CD14-positive monocyte (primary cell): ENCODE data around the gene AKR1C2. TPM values are rescaled to one million over a fixed set of nuclear protein-coding genes. Genes with fewer than 3 reads are reported as not detected.
"Not testable (repeated sequence)": the region's sequence is repeated elsewhere in the genome, so short reads cannot be mapped to it uniquely, and the experiment has no call there.

Source experiments
- DNase-seq, 3 donors: peaks; one replicate each; pipeline ENCODE4 v3.0.0-alpha.2; 2011 to 2022
- H2AFZ ChIP-seq: 2 replicates; pipeline ENCODE4 v1.6.0; 2012; ENCODE audit warnings: mild to moderate bottlenecking, low read depth, low read length, inconsistent platforms; ENCODE audit not compliant: insufficient read depth, poor library complexity, severe bottlenecking
- H3K27ac ChIP-seq, 2 donors: 1 replicate in 1 of 2; 2 replicates in 1 of 2; pipeline ENCODE4 v1.5.1; 2012 to 2013; ENCODE audit warnings: low read length in 2 of 2, control low read depth in 1 of 2, inconsistent platforms in 1 of 2, low read depth in 1 of 2, mild to moderate bottlenecking in 1 of 2
- H3K27me3 ChIP-seq, 2 donors: one replicate each; pipeline versions ENCODE4 v1.6.0 to v1.6.1; 2011 to 2013; ENCODE audit warnings: low read length in 2 of 2; ENCODE audit not compliant: control insufficient read depth in 2 of 2, insufficient read depth in 2 of 2
- H3K36me3 ChIP-seq, 2 donors: replicated peaks in 1 of 2; 1 replicate in 1 of 2; 2 replicates in 1 of 2; pipeline versions ENCODE4 v1.5.1 to v1.6.1; 2012 to 2013; ENCODE audit warnings: low read length in 2 of 2, control low read depth in 1 of 2, inconsistent platforms in 1 of 2, mild to moderate bottlenecking in 1 of 2; ENCODE audit not compliant: insufficient read depth in 2 of 2, control insufficient read depth in 1 of 2
- H3K4me1 ChIP-seq, 2 donors: 1 replicate in 1 of 2; 2 replicates in 1 of 2; pipeline versions ENCODE4 v1.5.1 to v1.6.1; 2012 to 2013; ENCODE audit warnings: low read length in 2 of 2, control low read depth in 1 of 2, inconsistent platforms in 1 of 2, mild to moderate bottlenecking in 1 of 2, moderate library complexity in 1 of 2; ENCODE audit not compliant: insufficient read depth in 2 of 2, control insufficient read depth in 1 of 2
- H3K4me2 ChIP-seq: replicated peaks from 2 replicates; pipeline ENCODE3; 2012; ENCODE audit warnings: low read length, moderate library complexity, mild to moderate bottlenecking; ENCODE audit not compliant: poor library complexity, severe bottlenecking; ENCODE audit errors: extremely low read depth
- H3K4me3 ChIP-seq, 3 experiments: fragments of 200-600 bp in 1 of 3; sonication (generic) in 1 of 3; replicated peaks in 1 of 3; 1 replicate in 2 of 3; 2 replicates in 1 of 3; pipeline ENCODE4 v1.5.1; 2011 to 2013; ENCODE audit warnings: low read length in 3 of 3, mild to moderate bottlenecking in 3 of 3, control low read depth in 2 of 3, low read depth in 2 of 3, inconsistent platforms in 1 of 3, moderate library complexity in 1 of 3
- H3K79me2 ChIP-seq: 2 replicates; pipeline ENCODE4 v1.6.0; 2012; ENCODE audit warnings: mild to moderate bottlenecking, control low read depth, inconsistent platforms, low read length, moderate library complexity; ENCODE audit not compliant: insufficient read depth
- H3K9ac ChIP-seq: 2 replicates; pipeline ENCODE4 v1.6.0; 2017; ENCODE audit warnings: low read length, mild to moderate bottlenecking; ENCODE audit not compliant: insufficient read depth, poor library complexity, severe bottlenecking
- H3K9me3 ChIP-seq, 2 donors: replicated peaks in 1 of 2; 1 replicate in 1 of 2; 2 replicates in 1 of 2; pipeline versions ENCODE4 v1.5.1 to v1.6.1; 2012 to 2013; ENCODE audit warnings: low read length in 2 of 2, control low read depth in 1 of 2; ENCODE audit not compliant: control insufficient read depth in 1 of 2, insufficient read depth in 1 of 2
- H4K20me1 ChIP-seq: 2 replicates; pipeline ENCODE4 v1.6.0; 2012; ENCODE audit warnings: mild to moderate bottlenecking, low read length, control low read depth, moderate library complexity; ENCODE audit not compliant: insufficient read depth
- H3K27ac Mint-ChIP-seq, 7 donors: one replicate each; pipeline ENCODE4 v1.8.0; 2020; ENCODE audit warnings: mild to moderate bottlenecking in 7 of 7, mixed read lengths in 7 of 7, moderate library complexity in 6 of 7, inconsistent platforms in 2 of 7
- H3K27me3 Mint-ChIP-seq, 3 donors: one replicate each; pipeline ENCODE4 v1.8.0; 2021 to 2022; ENCODE audit warnings: low read depth in 3 of 3, mild to moderate bottlenecking in 3 of 3, mixed read lengths in 3 of 3, moderate library complexity in 3 of 3, inconsistent platforms in 1 of 3
- H3K36me3 Mint-ChIP-seq, 2 donors: one replicate each; pipeline ENCODE4 v1.8.0; 2020; ENCODE audit warnings: mixed read lengths in 2 of 2, inconsistent platforms in 1 of 2, mild to moderate bottlenecking in 1 of 2
- H3K4me1 Mint-ChIP-seq: one replicate; pipeline ENCODE4 v1.8.0; 2020; ENCODE audit warnings: mild to moderate bottlenecking, mixed read lengths
- H3K4me3 Mint-ChIP-seq, 2 donors: one replicate each; pipeline ENCODE4 v1.8.0; 2020; ENCODE audit warnings: mild to moderate bottlenecking in 2 of 2, mixed read lengths in 2 of 2, moderate library complexity in 1 of 2
- H3K9me3 Mint-ChIP-seq, 7 donors: one replicate each; pipeline ENCODE4 v1.8.0; 2020 to 2022; ENCODE audit warnings: mixed read lengths in 7 of 7, mild to moderate bottlenecking in 6 of 7, moderate library complexity in 6 of 7, inconsistent platforms in 2 of 7
- WGBS: methylation state at CpG from one replicate; pipeline ENCODE4 v1.1.5; 2013; ENCODE audit warnings: missing lambda C conversion rate; ENCODE audit not compliant: insufficient coverage; 5-methylcytosine and 5-hydroxymethylcytosine counted together
- intact Hi-C, 2 donors: fragments of 100-400 bp; cut with micrococcal nuclease; formaldehyde crosslinking; loops; one replicate each; pipeline versions ENCODE4 v1.15.0 to v1.15.1; 2023
- polyA plus RNA-seq, 3 donors: library from polyadenylated mRNA; depleted of rRNA in 1 of 3; unstranded in 2 of 3; stranded (reverse) in 1 of 3; fragments of 300-500 nt in 2 of 3; fragments of >200 nt in 1 of 3; fragmentation: Illumina TruSeq in 2 of 3; gene quantifications; 1 replicate in 2 of 3; 2 replicates in 1 of 3; pipeline ENCODE4 v1.2.3, GENCODE V29; 2012 to 2021
- TF ChIP-seq, protein P1 (sequence below): fragments of 200-600 bp; IDR thresholded peaks from one replicate; pipeline ENCODE4 v1.8.0; 2022; ENCODE audit warnings: antibody characterized with exemption, mild to moderate bottlenecking

AKR1C2 gene
- polyA plus RNA-seq, 3 donors, result 0.13 TPM; not detected in 2

DNA sequence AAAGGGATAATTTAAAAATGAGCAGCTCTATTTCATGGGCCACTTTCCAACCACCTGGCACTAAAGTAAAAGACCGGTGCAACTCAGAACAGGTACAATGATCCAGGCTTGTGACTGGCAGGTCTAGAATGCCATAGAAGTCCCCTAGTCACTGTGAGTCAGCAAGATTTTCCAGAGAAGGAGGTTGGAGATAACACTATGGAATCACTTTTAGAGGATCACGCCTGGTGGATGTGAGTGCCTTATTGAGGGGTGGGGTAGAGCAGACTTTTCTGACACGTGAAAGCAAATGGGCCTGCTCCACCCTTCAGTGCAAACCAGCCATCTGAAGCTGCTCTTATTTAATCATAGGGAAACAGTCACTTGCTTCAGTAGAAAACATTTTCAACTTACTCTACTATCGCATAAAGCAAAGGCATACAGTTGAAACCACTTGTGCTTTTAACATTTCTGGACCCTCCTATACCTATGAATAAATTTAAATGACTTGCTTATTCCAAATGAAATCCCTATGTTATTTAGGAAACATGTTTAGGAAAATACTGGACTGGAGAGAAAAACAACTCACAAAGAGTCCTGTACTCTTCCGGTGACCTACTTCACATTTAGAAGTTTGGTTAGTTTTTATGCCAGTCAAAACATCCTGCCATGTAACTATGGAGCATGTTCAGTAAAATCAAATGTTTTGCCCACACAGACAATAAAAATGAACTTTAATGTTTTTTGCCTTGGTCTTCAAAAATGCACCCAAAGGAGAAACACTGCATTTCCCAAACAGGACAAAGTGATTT is 61.9 kb downstream of the AKR1C2 start:
- no peak for DNase-seq
- Histone ChIP-seq H3K4me3 (no peak overlapping the region), H3K9me3 (no peaks in the 10 kb centered on the region), H3K9ac (no peak overlapping the region), H4K20me1 (no peaks in the 10 kb centered on the region), H3K27me3 (no peaks in the 10 kb centered on the region), H3K4me2 (no peak overlapping the region), H2AFZ (no peak overlapping the region), H3K4me1 (no peaks in the 10 kb centered on the region), H3K79me2 (no peaks in the 10 kb centered on the region), H3K36me3 (no peaks in the 10 kb centered on the region), H3K27ac (no peak overlapping the region)
- Mint-ChIP-seq H3K27ac (no peak overlapping the region), H3K4me3 (no peak overlapping the region), H3K27me3 (peaks cover 0 to 2% (median 0%) of the 10 kb centered on the region in 3 donors), H3K4me1 (peaks cover 2% of the 10 kb centered on the region), H3K9me3 (peaks cover 2 to 6% (median 3%) of the 10 kb centered on the region in 7 donors), H3K36me3 (no peaks in the 10 kb centered on the region)
- TF ChIP-seq, protein P1, sequence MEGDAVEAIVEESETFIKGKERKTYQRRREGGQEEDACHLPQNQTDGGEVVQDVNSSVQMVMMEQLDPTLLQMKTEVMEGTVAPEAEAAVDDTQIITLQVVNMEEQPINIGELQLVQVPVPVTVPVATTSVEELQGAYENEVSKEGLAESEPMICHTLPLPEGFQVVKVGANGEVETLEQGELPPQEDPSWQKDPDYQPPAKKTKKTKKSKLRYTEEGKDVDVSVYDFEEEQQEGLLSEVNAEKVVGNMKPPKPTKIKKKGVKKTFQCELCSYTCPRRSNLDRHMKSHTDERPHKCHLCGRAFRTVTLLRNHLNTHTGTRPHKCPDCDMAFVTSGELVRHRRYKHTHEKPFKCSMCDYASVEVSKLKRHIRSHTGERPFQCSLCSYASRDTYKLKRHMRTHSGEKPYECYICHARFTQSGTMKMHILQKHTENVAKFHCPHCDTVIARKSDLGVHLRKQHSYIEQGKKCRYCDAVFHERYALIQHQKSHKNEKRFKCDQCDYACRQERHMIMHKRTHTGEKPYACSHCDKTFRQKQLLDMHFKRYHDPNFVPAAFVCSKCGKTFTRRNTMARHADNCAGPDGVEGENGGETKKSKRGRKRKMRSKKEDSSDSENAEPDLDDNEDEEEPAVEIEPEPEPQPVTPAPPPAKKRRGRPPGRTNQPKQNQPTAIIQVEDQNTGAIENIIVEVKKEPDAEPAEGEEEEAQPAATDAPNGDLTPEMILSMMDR, result no peak
- intact Hi-C loops, result no loop called here
- 50% methylated on average over 1 of the region's 5 CpGs for WGBS

DNA sequence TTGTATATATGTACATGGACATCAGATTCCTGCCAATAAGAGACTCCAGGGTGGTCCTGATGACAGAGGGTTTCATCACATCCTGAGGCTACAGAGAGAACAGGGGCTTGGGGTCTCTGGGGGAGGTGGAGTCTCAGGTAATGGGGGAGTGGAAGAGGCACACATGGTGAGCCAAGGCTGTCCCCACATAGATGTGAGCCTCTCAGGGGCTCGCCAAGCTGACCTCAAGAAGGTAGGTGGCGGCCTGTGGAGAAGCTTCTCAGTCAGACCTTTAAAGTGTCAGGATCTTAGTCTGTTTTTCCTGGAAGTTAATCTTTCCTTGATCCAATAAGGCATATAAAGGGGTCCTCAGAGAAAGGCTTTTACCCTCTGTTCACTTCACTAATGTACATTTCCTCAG is 62.7 kb downstream of the AKR1C2 start:
- H3K4me3 Mint-ChIP-seq, H3K4me2 ChIP-seq, H2AFZ ChIP-seq, H3K9me3 ChIP-seq, H3K4me1 Mint-ChIP-seq, intact Hi-C loops, H3K27me3 Mint-ChIP-seq, H3K79me2 ChIP-seq, H4K20me1 ChIP-seq, H3K27ac ChIP-seq, H3K36me3 ChIP-seq, H3K4me3 ChIP-seq, DNase-seq, H3K9me3 Mint-ChIP-seq, H3K27ac Mint-ChIP-seq, H3K9ac ChIP-seq, H3K4me1 ChIP-seq, H3K27me3 ChIP-seq, H3K36me3 Mint-ChIP-seq: not testable (repeated sequence)
- WGBS, result no CpG with 5 or more reads among the region's 2 CpGs

DNA sequence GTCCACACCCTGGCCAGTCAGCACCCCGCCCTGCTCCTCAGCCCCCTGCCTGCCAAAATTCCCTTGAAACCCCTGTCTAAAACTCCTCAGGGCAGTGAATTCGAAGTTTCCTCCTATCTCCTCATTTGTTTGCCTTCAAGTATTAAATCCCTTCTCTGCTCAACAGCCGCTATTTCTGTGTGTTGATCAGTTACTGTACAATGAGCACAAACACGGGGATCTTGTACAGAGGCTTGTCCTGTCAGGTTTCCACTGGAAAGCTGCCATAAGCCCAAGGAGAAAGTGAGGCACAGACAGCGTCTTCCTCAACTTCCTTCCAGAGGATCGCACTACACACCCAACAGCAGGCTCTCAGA is 63.6 kb downstream of the AKR1C2 start:
- H3K9me3 Mint-ChIP-seq, H3K9ac ChIP-seq, H3K27me3 Mint-ChIP-seq, H3K4me3 ChIP-seq, H4K20me1 ChIP-seq, H3K27ac ChIP-seq, DNase-seq, H3K36me3 Mint-ChIP-seq, H3K27me3 ChIP-seq, H3K79me2 ChIP-seq, H2AFZ ChIP-seq, H3K4me1 ChIP-seq, H3K9me3 ChIP-seq, H3K4me3 Mint-ChIP-seq, H3K36me3 ChIP-seq, H3K4me2 ChIP-seq, H3K27ac Mint-ChIP-seq, intact Hi-C loops, H3K4me1 Mint-ChIP-seq: not testable (repeated sequence)
- no CpG with 5 or more reads among the region's 6 CpGs for WGBS
